ENCODE measurements around the gene HDAC4.

GRCh38 chr2:239255628-239256349, 145.0 kb downstream of the HDAC4 start:
- TF ChIP-seq CTCF (IDR thresholded peaks at IDR 0.05; ENCODE audit: insufficient read depth, low read length) = no peak
- TF ChIP-seq POLR2AphosphoS5 (IDR thresholded peaks at IDR 0.05; ENCODE audit: low read depth) = no peak
- no peak for TF ChIP-seq REST (IDR thresholded peaks at IDR 0.05; ENCODE audit: insufficient replicate concordance, low read depth)
- no peak for TF ChIP-seq GABPA (IDR thresholded peaks at IDR 0.05; ENCODE audit: low read depth)

Data from HL-60 (cell line).